Left ventricle myocardium inferior (tissue), 1 donor: ENCODE data around the gene RC3H2. TPM values are rescaled to one million over a fixed set of nuclear protein-coding genes. Genes with fewer than 3 reads are reported as not detected.

Source experiments
- DNase-seq: peaks from one replicate; pipeline ENCODE4 v3.0.0-alpha.2; 2020
- H3K27ac ChIP-seq: fragments of 200-600 bp; replicated peaks from 2 replicates; pipeline ENCODE4 v1.8.0; 2021
- H3K27me3 ChIP-seq: fragments of 200-600 bp; 2 replicates; pipeline ENCODE4 v1.8.0; 2021; ENCODE audit warnings: low read depth
- H3K36me3 ChIP-seq: fragments of 200-600 bp; 2 replicates; pipeline ENCODE4 v1.8.0; 2021
- H3K4me1 ChIP-seq: fragments of 200-600 bp; 2 replicates; pipeline ENCODE4 v1.8.0; 2021
- H3K4me3 ChIP-seq: fragments of 200-600 bp; 2 replicates; pipeline ENCODE4 v1.8.0; 2021; ENCODE audit warnings: mild to moderate bottlenecking, moderate library complexity
- H3K9me3 ChIP-seq: fragments of 200-600 bp; replicated peaks from 2 replicates; pipeline ENCODE4 v1.8.0; 2021
- CTCF ChIP-seq: fragments of 200-600 bp; IDR thresholded peaks from 2 replicates; pipeline ENCODE4 v1.8.0; 2021; ENCODE audit warnings: antibody characterized with exemption, mild to moderate bottlenecking, borderline replicate concordance
- intact Hi-C: fragments of 100-400 bp; cut with micrococcal nuclease; formaldehyde crosslinking; loops from one replicate; pipeline ENCODE4 v1.11.0; 2022
- total RNA-seq: library from RNA; stranded (reverse); fragmentation: NEBNext Ultra II Directional; extraction: Animal tissue kit (Norgen Biotek cat#: 25700); gene quantifications from one replicate; pipeline ENCODE4 v1.2.1, GENCODE V29; 2021
- donor health status: DM: no; HTN: yes; CAD: no; lungs with severe emphysema.

RC3H2 gene
- total RNA-seq, 1 donor from 2014 or later, result 37.7 TPM

DNA sequence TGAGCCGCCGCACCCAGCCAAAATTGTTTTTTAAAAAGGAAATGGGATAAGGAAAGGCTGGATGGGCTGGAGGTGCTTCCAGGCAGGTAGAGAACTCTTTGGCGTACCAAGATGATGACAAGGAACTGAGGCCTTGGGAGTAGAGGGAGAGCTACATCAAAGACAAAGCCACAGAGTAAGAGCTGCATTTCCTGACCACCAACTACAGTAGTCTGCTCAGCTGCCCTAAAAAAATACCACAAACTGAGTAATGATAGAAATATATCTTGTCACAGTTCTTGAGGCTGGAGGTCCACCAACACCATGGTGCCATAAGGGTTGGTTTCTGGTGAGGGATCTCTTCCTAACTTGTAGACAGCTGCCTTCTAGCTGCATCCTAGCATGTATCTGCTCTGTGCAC, 97.0 kb downstream of the RC3H2 start:
- no peak for DNase-seq
- TF ChIP-seq CTCF, result no peak
- H3K9me3 ChIP-seq, result no peaks in the 10 kb centered on the region
- no peak overlapping the region for H3K4me3 ChIP-seq
- no peak overlapping the region for H3K27ac ChIP-seq
- intact Hi-C loops, result loop anchor here (10.0 kb wide), 1 partner anchor 703 kb away; no protein-coding TSS in a partner anchor
- H3K27me3 ChIP-seq, result no peaks in the 10 kb centered on the region
- no peaks in the 10 kb centered on the region for H3K36me3 ChIP-seq
- H3K4me1 ChIP-seq, result no peaks in the 10 kb centered on the region

DNA sequence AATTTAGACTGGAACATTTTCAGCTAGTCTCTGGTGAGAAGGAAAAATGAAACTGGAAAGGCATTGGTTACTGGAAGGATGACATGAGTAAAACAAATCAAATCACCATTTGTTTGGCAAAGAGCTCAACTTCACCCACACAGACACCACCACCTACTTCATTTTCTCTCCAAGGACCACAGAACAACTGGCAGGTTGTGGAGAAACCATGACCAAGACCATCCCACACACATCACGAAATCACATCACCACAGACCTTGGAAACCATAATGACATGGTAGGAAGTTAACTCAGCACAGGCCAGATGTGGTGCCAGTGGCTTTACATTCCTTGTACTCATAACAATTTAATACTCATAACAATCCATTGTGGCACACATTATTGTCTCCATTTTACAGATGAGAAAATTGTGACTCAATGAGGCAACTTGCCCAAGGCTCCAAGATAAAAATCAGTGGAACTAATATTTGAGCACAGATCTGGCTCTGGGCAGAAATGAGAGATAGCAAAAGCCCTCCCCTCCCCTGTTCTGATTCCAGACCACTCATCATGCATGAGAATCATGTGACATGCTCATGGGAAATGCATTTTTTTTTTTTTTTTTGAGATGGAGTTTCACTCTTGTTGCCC, 97.8 kb downstream of the RC3H2 start:
- Histone ChIP-seq H3K4me1 (no peaks in the 10 kb centered on the region), H3K9me3 (no peaks in the 10 kb centered on the region), H3K36me3 (no peaks in the 10 kb centered on the region), H3K27ac (no peak overlapping the region), H3K4me3 (no peak overlapping the region), H3K27me3 (no peaks in the 10 kb centered on the region)
- intact Hi-C loops, result loop anchor here (10.0 kb wide), 1 partner anchor 703 kb away; no protein-coding TSS in a partner anchor
- no peak for DNase-seq
- no peak for TF ChIP-seq CTCF

GRCh38 chr9:122806661-122807060, 98.5 kb downstream of the RC3H2 start:
- H3K4me3 ChIP-seq, result no peak overlapping the region
- TF ChIP-seq CTCF, result no peak
- intact Hi-C loops, result loop anchor here (10.0 kb wide), 1 partner anchor 702 kb away; no protein-coding TSS in a partner anchor
- H3K27me3 ChIP-seq, result no peaks in the 10 kb centered on the region
- no peaks in the 10 kb centered on the region for H3K9me3 ChIP-seq
- H3K27ac ChIP-seq, result no peak overlapping the region
- H3K4me1 ChIP-seq, result no peaks in the 10 kb centered on the region
- DNase-seq, result no peak
- H3K36me3 ChIP-seq, result no peaks in the 10 kb centered on the region

GRCh38 chr9:122800066-122801060, 104.8 kb downstream of the RC3H2 start, which contains the start of gene OR1K1:
OR1K1 (plus strand) TSS chr9:122800123; CDS start chr9:122800123, 0 bp downstream.
- H3K36me3 ChIP-seq, result no peaks in the 10 kb centered on the region
- H3K27me3 ChIP-seq, result no peaks in the 10 kb centered on the region
- DNase-seq, result no peak
- H3K4me3 ChIP-seq, result no peak within 1 kb of the TSS
- intact Hi-C loops, result loop anchor here (10.0 kb wide), 1 partner anchor 696 kb away; no protein-coding TSS in a partner anchor
- no peaks in the 10 kb centered on the region for H3K4me1 ChIP-seq
- H3K27ac ChIP-seq, result no peak within 1 kb of the TSS
- TF ChIP-seq CTCF, result no peak
- H3K9me3 ChIP-seq, result no peaks in the 10 kb centered on the region

GRCh38 chr9:122797316-122798063, 107.7 kb downstream of the RC3H2 start:
- H3K4me1 ChIP-seq, result no peaks in the 10 kb centered on the region
- TF ChIP-seq CTCF, result no peak
- no peak overlapping the region for H3K27ac ChIP-seq
- no peaks in the 10 kb centered on the region for H3K36me3 ChIP-seq
- no peak overlapping the region for H3K4me3 ChIP-seq
- DNase-seq, result no peak
- intact Hi-C loops, result no loop called here
- H3K27me3 ChIP-seq, result no peaks in the 10 kb centered on the region
- no peaks in the 10 kb centered on the region for H3K9me3 ChIP-seq
